ENCODE results near the gene MAOA.

Gene MAOA

DNA sequence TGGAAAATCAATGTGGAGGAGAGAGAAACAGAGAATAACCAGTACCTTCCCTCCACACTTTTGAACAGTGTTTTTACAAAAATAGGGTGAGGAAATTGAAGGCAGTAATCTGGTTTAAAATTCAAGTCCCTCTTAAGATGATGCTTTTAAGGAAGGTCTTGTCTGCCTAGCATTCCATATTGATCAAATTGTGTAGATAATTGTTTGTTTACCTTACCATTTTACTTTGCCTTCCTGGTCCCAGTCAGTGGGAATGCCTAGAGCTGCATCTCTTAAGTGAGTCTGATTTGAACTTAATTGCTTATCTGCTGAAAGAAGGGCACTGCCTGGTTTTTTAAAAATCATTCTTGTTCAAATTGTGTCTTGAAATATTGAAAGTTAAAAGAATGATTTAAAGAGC is 14.4 kb upstream of the MAOA start:
- no peak for DNase-seq
- H3K36me3 ChIP-seq = no peaks in the 10 kb centered on the region
- TF ChIP-seq CTCF (IDR thresholded peaks at IDR 0.05; ENCODE audit: low read depth, low read length) = no peak
- H3K9me3 ChIP-seq (ENCODE audit: severe bottlenecking) = no peaks in the 10 kb centered on the region
- no peak overlapping the region for H3K4me3 ChIP-seq (ENCODE audit: low read depth, low read length)
- peaks cover 4% of the 10 kb centered on the region for H3K27me3 ChIP-seq (ENCODE audit: insufficient read depth, low read depth, severe bottlenecking)
- H3K27ac ChIP-seq = no peak overlapping the region

DNA sequence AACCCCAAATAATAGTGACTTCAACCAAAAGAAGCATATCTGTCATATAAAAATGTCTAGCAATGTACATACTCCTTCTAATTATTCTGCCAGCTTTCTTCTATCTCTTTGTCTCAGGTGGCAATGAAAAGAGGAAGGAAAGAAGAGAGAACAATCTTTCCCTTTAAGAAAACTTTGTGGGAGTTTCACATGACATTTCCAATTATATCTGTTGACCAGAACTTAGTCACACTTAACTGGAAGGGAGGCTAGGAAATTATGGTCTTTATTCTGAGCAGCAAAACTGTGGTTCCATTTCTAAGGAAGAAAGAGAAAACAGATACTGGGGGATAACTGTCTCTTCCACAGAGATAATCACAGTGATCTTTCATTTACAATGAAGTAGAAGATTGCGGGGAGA is 12.9 kb upstream of the MAOA start:
- H3K27me3 ChIP-seq (ENCODE audit: insufficient read depth, low read depth, severe bottlenecking) = peaks cover 4% of the 10 kb centered on the region
- no peaks in the 10 kb centered on the region for H3K9me3 ChIP-seq (ENCODE audit: severe bottlenecking)
- no peak for DNase-seq
- H3K36me3 ChIP-seq = no peaks in the 10 kb centered on the region
- no peak overlapping the region for H3K4me3 ChIP-seq (ENCODE audit: low read depth, low read length)
- TF ChIP-seq CTCF (IDR thresholded peaks at IDR 0.05; ENCODE audit: low read depth, low read length) = no peak
- no peak overlapping the region for H3K27ac ChIP-seq

GRCh38 chrX:43643662-43644061 is 12.4 kb upstream of the MAOA start:
- peaks cover 4% of the 10 kb centered on the region for H3K27me3 ChIP-seq (ENCODE audit: insufficient read depth, low read depth, severe bottlenecking)
- H3K27ac ChIP-seq = no peak overlapping the region
- DNase-seq = no peak
- no peak for TF ChIP-seq CTCF (IDR thresholded peaks at IDR 0.05; ENCODE audit: low read depth, low read length)
- no peak overlapping the region for H3K4me3 ChIP-seq (ENCODE audit: low read depth, low read length)
- H3K9me3 ChIP-seq (ENCODE audit: severe bottlenecking) = no peaks in the 10 kb centered on the region
- H3K36me3 ChIP-seq = no peaks in the 10 kb centered on the region

DNA sequence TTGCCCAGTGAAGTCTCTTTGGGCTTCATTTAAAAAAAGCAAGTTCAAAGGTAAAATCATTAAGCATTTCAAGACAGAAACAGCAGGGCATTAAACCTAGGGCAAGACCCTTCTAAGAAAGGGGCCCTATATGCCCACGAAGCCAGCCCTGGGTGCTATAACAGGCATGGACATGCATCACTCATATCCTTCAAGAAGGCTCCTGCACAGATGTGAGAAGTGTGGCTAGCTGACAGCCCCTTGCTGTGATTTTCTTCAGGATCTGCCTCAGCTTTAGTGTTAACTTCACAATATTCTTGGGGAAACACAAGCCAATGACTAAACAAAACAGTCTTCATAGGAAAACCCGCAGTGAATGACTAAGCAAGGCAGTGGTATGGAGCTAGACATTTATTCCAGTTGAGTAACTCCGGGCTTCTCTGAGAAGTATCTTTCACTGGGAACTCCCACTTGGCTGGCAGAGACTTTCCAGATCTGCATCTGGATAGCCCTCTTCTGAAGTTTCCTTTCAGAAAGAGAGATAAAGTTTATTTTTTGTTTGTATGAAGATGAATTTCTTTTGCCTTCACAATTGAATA is 11.9 kb upstream of the MAOA start:
- no peak for TF ChIP-seq CTCF (IDR thresholded peaks at IDR 0.05; ENCODE audit: low read depth, low read length)
- peaks cover 4% of the 10 kb centered on the region for H3K27me3 ChIP-seq (ENCODE audit: insufficient read depth, low read depth, severe bottlenecking)
- no peak overlapping the region for H3K4me3 ChIP-seq (ENCODE audit: low read depth, low read length)
- no peak overlapping the region for H3K27ac ChIP-seq
- H3K36me3 ChIP-seq = no peaks in the 10 kb centered on the region
- no peak for DNase-seq
- no peaks in the 10 kb centered on the region for H3K9me3 ChIP-seq (ENCODE audit: severe bottlenecking)

GRCh38 chrX:43646800-43647199 is 9.3 kb upstream of the MAOA start:
- H3K27ac ChIP-seq = no peak overlapping the region
- H3K36me3 ChIP-seq = no peaks in the 10 kb centered on the region
- TF ChIP-seq CTCF (IDR thresholded peaks at IDR 0.05; ENCODE audit: low read depth, low read length) = no peak
- DNase-seq = no peak
- H3K27me3 ChIP-seq (ENCODE audit: insufficient read depth, low read depth, severe bottlenecking) = peaks cover 4% of the 10 kb centered on the region
- no peak overlapping the region for H3K4me3 ChIP-seq (ENCODE audit: low read depth, low read length)
- H3K9me3 ChIP-seq (ENCODE audit: severe bottlenecking) = no peaks in the 10 kb centered on the region
